Epithelial cell of alveolus of lung (primary cell): ENCODE results near the gene ARL6IP4. TPM values are rescaled to one million over a fixed set of nuclear protein-coding genes. Genes with fewer than 3 reads are reported as not detected.

Experiments
- total RNA-seq: library from RNA; depleted of rRNA; stranded (reverse); fragments of >200 nt; gene quantifications from 2 replicates; pipeline ENCODE4 v1.2.1, GENCODE V29; 2015

Gene ARL6IP4
- 146 and 264 TPM in 2 replicates for total RNA-seq

DNA sequence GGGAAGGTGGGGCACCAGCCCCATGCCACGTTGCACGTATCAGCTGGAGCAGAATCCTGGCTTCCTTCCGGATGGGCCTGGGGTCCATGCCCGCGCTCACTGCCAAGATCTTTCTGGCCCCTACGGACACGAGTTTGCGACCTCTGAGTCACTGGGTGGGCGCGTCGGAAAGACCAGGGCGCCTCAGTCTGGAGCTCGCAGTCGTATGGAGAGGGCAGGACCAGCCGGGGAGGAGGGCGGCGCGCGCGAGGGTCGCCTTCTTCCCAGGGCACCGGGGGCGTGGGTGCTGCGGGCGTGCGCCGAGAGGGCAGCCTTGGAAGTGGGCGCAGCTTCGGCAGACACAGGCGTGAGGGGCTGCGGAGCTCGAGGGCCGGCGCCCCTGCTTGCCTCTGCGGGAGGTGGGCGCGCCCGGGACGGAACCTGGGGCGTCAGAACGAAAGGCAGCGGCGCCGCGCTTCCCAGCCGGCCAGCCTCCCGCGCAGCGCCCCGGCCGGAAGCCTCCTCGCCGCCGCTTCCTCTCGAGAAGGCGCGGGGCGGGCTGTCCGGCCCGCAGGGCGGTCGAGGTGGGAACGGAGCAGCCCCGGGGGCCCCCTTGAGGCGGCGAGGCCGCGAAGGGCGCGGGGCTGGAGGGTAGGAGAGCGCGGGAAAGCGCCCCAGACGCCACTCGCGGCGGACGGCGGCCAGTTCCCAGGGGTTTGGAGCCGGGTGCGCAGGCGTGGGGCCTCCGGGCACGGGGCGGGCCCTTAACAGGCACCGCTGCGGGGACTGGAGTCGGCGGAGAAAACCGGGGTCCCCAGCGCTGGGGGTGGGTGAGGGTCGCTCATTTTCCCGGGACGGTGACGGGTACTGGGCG is at the start of gene ARL6IP4:
Gene ARL6IP4 (plus strand): TSS at position 499 of the 853 bp plus-strand sequence. CDS start 459 bp downstream, outside the sequence.

DNA sequence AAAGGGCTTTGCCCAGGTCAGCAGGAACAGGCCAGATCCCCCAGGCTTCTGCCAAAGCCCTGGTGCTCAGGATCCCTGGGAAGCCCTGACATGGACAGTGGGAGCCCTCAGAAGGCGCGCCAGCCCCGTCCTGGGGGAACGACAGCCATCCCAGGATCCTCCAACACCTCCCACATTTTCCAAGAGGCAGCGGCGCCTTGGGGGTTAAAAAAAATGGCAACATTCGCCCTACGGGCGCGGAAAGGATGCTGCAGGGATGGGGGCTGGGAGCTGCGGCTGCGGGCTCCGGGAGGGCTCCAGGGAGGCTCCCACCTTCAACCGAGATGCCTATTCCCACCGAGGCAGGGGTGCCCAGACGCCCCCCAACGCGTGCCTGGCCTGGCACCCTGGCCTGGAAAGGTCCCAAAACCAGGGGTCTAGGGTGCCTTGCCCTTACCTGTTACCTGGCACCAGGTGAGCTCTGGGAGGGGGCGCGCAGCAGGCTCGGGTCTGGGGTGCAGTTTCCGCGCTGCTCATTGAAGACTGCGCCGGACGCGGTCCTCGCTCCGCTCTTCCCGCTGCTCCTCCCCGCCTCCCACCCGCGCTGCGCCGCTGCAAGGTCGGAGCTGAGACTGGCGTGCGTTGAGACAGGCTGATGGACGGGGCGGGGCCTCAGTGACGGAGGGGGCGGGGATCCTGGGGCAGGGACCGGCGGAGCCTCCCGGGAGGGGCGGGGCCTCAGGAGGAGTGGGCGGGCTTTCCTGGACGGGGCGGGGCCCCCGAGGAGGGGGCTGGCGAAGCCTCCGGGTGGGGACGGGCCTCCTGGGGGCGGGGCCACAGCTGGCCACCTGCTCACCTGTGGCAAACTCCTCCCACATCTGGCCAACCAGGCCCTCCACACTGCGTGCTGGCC is 14.4 kb upstream of the ARL6IP4 start, which contains the start of gene ABCB9:
Gene ABCB9 (minus strand): TSS at position 613 of the 892 bp plus-strand sequence. CDS start 6,228 bp downstream, outside the sequence.

DNA sequence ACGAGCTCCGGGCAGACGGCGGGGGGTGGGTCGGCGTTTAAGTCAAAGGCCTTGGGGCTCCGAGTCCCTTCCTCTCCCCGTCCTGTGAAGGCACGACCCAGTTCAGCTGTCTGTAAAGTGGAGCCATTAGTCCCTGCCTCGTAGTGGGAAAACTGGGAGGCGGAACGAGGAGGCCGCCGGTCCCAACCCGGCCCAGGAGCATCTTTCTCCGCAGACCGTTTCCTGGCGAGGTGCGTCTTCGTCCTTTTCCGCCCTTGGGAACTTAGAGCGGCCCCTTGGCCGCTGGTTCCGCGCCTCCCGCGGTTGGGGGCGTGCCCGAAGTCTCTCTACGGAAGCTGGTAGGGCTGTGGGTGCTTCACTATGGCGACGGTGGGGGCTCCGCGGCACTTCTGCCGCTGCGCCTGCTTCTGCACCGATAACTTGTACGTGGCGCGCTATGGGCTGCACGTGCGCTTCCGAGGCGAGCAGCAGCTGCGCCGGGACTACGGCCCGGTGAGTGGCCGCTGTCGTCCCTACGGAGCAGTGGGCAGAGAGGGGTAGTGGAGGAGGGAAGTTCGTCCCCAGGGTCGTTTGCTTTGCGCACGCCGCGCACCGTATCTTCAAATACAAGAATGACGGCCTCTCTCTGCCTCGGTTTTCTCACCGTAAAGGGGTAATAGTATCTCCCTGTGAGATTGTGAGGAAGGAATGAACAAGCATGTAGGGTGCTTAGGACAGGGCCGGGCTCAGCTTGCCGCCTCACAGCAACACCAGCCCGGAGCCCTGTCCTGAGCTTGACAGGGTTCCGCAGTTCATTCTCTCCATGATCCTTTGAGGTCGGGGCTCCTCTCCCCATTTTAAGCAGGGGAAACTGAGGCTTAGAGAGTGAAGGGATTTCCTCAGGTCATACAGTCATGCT is 5.3 kb upstream of the ARL6IP4 start, which contains the start of gene OGFOD2:
Gene OGFOD2 (plus strand): TSS at position 353 of the 898 bp plus-strand sequence. CDS start 8 bp downstream, at position 361.

Other genes with a start within 250 kb of the ARL6IP4 start
- gene HCAR1, start 249.8 kb upstream of the ARL6IP4 start, total RNA-seq, result 0.08 and 0.13 TPM in 2 replicates
- 25.7 and 30.1 TPM in 2 replicates for gene DENR, start 227.9 kb upstream of the ARL6IP4 start, total RNA-seq
- 0.13 and 0.72 TPM in 2 replicates for gene CCDC62, start 206.1 kb upstream of the ARL6IP4 start, total RNA-seq
- gene HIP1R, start 145.2 kb upstream of the ARL6IP4 start, total RNA-seq, result 4.2 and 15.5 TPM in 2 replicates
- gene VPS37B, start 84.6 kb upstream of the ARL6IP4 start, total RNA-seq, result 26.6 and 37.0 TPM in 2 replicates
- 10.9 and 12.9 TPM in 2 replicates for gene ABCB9, start 14.2 kb upstream of the ARL6IP4 start, total RNA-seq
- 8.7 and 20.8 TPM in 2 replicates for gene OGFOD2, start 5.4 kb upstream of the ARL6IP4 start, total RNA-seq
- 2.5 and 13.9 TPM in 2 replicates for gene PITPNM2, start 170.4 kb downstream of the ARL6IP4 start, total RNA-seq